ENCODE measurements around the gene SIAH2. TPM values are rescaled to one million over a fixed set of nuclear protein-coding genes. Genes with fewer than 3 reads are reported as not detected.

The SIAH2 gene
- total RNA-seq, 2 experiments from 2014 or later: 73.7 to 76.1 TPM

DNA sequence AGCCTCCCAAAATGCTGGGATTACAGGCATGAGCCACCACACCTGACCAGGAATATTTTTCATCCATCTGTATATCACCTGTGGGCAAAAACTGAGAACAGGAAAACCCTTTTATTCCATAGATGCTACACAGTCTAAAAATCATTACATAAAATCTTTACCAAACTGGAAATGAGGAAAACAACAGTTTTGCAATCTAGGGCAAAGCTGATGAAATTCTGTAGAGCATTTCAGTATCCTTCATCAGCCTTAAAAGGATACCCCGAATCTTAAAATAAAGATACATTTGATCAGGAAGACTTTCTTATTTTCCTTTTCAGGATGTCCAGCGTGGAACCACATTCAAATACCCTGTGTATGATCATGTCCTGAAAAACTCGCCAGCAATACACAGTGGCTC, 7.1 kb downstream of the SIAH2 start:
- TF ChIP-seq, protein P1, sequence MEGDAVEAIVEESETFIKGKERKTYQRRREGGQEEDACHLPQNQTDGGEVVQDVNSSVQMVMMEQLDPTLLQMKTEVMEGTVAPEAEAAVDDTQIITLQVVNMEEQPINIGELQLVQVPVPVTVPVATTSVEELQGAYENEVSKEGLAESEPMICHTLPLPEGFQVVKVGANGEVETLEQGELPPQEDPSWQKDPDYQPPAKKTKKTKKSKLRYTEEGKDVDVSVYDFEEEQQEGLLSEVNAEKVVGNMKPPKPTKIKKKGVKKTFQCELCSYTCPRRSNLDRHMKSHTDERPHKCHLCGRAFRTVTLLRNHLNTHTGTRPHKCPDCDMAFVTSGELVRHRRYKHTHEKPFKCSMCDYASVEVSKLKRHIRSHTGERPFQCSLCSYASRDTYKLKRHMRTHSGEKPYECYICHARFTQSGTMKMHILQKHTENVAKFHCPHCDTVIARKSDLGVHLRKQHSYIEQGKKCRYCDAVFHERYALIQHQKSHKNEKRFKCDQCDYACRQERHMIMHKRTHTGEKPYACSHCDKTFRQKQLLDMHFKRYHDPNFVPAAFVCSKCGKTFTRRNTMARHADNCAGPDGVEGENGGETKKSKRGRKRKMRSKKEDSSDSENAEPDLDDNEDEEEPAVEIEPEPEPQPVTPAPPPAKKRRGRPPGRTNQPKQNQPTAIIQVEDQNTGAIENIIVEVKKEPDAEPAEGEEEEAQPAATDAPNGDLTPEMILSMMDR (IDR thresholded peaks at IDR 0.05): no peak
- Histone ChIP-seq H3K4me1 (ENCODE audit: insufficient read depth, low read length) (peaks cover 60% of the 10 kb centered on the region), H3K27ac (ENCODE audit: low read depth in 1 of 2, low read length in 2 of 2) (no peak overlapping the region), H3K4me3 (ENCODE audit: low read length) (no peak overlapping the region), H3K9me3 (ENCODE audit: control insufficient read depth in 1 of 2, insufficient read depth in 1 of 2, low read length in 2 of 2) (no peaks in the 10 kb centered on the region), H3K27me3 (ENCODE audit: control insufficient read depth in 1 of 2, insufficient read depth in 2 of 2, low read length in 2 of 2) (no peaks in the 10 kb centered on the region), H3K36me3 (ENCODE audit: insufficient read depth, low read length) (peaks cover 11% of the 10 kb centered on the region)
- Mint-ChIP-seq H3K27ac (no peak overlapping the region), H3K9me3 (no peaks in the 10 kb centered on the region), H3K4me3 (no peak overlapping the region), H3K27me3 (no peaks in the 10 kb centered on the region), H3K36me3 (ENCODE audit: low read depth) (peaks cover 72% of the 10 kb centered on the region), H3K4me1 (ENCODE audit: low read depth) (peaks cover 89% of the 10 kb centered on the region)
- CTCF ChIA-PET: no interaction called here
- intact Hi-C loops (cut with DNase I, micrococcal nuclease): no loop called here
- ATAC-seq (ENCODE audit: poor library complexity) (no peak), DNase-seq (no peak)
- POLR2A ChIA-PET: no interaction called here

DNA sequence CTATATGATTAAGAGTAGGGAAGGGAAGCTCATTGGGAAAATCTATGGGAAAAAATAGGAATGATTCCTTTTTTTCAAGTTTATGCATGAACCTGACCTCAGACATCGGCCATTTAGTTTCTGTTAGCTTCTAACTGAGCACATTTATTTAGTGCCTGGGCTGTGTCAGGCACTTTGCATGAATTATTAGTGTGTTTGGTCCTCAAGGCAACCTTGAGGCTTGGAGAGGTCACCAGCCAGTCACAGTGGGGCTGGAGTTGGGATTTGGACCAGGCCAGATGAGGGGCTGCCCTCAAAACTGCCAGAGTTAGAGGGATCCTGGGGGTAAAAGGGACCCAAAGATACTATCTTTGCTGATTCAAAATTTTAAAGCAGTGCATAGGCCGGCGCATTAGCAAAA, 8.1 kb downstream of the SIAH2 start:
- Mint-ChIP-seq H3K27me3 (no peaks in the 10 kb centered on the region), H3K36me3 (ENCODE audit: low read depth) (peaks cover 74% of the 10 kb centered on the region), H3K27ac (no peak overlapping the region), H3K4me1 (ENCODE audit: low read depth) (peaks cover 89% of the 10 kb centered on the region), H3K4me3 (no peak overlapping the region), H3K9me3 (no peaks in the 10 kb centered on the region)
- H3K9me3 ChIP-seq (ENCODE audit: control insufficient read depth in 1 of 2, insufficient read depth in 1 of 2, low read length in 2 of 2): no peaks in the 10 kb centered on the region
- no peak overlapping the region for H3K4me3 ChIP-seq (ENCODE audit: low read length)
- H3K36me3 ChIP-seq (ENCODE audit: insufficient read depth, low read length): peaks cover 11% of the 10 kb centered on the region
- ChIA-PET CTCF (interaction anchor here (0.6 kb wide), 1 partner anchor 80 kb away, joined by 4 read pairs; no protein-coding TSS in a partner anchor), POLR2A (interaction anchor here (1.4 kb wide), 1 partner anchor 9 kb away, joined by 9 read pairs; the partner anchor contains the start of gene SIAH2)
- intact Hi-C loops (cut with DNase I, micrococcal nuclease): no loop called here
- peaks cover 56% of the 10 kb centered on the region for H3K4me1 ChIP-seq (ENCODE audit: insufficient read depth, low read length)
- ATAC-seq (ENCODE audit: poor library complexity) (no peak), DNase-seq (no peak)
- H3K27me3 ChIP-seq (ENCODE audit: control insufficient read depth in 1 of 2, insufficient read depth in 2 of 2, low read length in 2 of 2): no peaks in the 10 kb centered on the region
- TF ChIP-seq, protein P1 (IDR thresholded peaks at IDR 0.05): no peak
- no peak overlapping the region for H3K27ac ChIP-seq (ENCODE audit: low read depth in 1 of 2, low read length in 2 of 2)

DNA sequence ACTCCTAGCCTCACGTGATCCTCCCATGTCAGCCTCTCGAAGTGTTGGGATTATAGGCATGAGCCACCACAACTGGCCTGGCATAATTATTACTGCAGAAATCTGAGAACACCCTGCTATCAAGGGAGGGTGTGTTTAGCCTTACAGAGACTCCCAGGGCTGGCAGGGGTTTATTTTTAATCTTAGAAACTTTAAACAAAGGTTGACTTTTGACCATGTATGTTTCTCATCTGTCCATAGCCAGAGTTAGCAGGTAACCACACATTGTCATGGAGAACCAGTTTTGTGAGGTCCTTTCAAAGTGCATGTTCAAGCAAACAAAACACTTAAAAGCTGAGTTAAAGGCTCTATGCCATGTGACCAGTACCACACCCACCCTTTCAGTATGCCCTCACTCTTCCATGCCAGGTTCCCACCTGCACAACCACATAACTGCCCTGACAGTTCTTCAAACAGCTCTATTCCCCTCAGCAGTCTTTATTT, 11.1 kb downstream of the SIAH2 start:
- Histone ChIP-seq H3K4me1 (ENCODE audit: insufficient read depth, low read length) (peaks cover 44% of the 10 kb centered on the region), H3K27ac (ENCODE audit: low read depth in 1 of 2, low read length in 2 of 2) (no peak overlapping the region), H3K9me3 (ENCODE audit: control insufficient read depth in 1 of 2, insufficient read depth in 1 of 2, low read length in 2 of 2) (no peaks in the 10 kb centered on the region), H3K4me3 (ENCODE audit: low read length) (no peak overlapping the region), H3K27me3 (ENCODE audit: control insufficient read depth in 1 of 2, insufficient read depth in 2 of 2, low read length in 2 of 2) (no peaks in the 10 kb centered on the region), H3K36me3 (ENCODE audit: insufficient read depth, low read length) (peaks cover 5% of the 10 kb centered on the region)
- H3K9me3 Mint-ChIP-seq: no peaks in the 10 kb centered on the region
- H3K36me3 Mint-ChIP-seq (ENCODE audit: low read depth): peaks cover 54% of the 10 kb centered on the region
- TF ChIP-seq, protein P1 (IDR thresholded peaks at IDR 0.05): no peak
- H3K4me3 Mint-ChIP-seq: no peak overlapping the region
- H3K27me3 Mint-ChIP-seq: no peaks in the 10 kb centered on the region
- peaks cover 88% of the 10 kb centered on the region for H3K4me1 Mint-ChIP-seq (ENCODE audit: low read depth)
- DNase-seq: no peak
- ChIA-PET CTCF (no interaction called here), POLR2A (interaction anchor here (2.3 kb wide), 1 partner anchor 11 kb away, joined by 11 read pairs; the partner anchor contains the start of gene SIAH2)
- no peak for ATAC-seq (ENCODE audit: poor library complexity)
- intact Hi-C loops (cut with DNase I, micrococcal nuclease): no loop called here
- H3K27ac Mint-ChIP-seq: peak overlapping the region; percentile 42

Measured in CD4-positive, alpha-beta T cell (primary cell).